GM19463 (cell line): ENCODE data around the gene THTPA.
"Not testable (repeated sequence)": the region's sequence is repeated elsewhere in the genome, so short reads cannot be mapped to it uniquely, and the experiment has no call there.

Experiments
- ATAC-seq: cut with Tn5 transposase; IDR thresholded peaks from one replicate; pipeline ENCODE4 v1.9.1; 2021; ENCODE audit warnings: mild to moderate bottlenecking, moderate library complexity; ENCODE audit not compliant: unreplicated experiment

THTPA gene

DNA sequence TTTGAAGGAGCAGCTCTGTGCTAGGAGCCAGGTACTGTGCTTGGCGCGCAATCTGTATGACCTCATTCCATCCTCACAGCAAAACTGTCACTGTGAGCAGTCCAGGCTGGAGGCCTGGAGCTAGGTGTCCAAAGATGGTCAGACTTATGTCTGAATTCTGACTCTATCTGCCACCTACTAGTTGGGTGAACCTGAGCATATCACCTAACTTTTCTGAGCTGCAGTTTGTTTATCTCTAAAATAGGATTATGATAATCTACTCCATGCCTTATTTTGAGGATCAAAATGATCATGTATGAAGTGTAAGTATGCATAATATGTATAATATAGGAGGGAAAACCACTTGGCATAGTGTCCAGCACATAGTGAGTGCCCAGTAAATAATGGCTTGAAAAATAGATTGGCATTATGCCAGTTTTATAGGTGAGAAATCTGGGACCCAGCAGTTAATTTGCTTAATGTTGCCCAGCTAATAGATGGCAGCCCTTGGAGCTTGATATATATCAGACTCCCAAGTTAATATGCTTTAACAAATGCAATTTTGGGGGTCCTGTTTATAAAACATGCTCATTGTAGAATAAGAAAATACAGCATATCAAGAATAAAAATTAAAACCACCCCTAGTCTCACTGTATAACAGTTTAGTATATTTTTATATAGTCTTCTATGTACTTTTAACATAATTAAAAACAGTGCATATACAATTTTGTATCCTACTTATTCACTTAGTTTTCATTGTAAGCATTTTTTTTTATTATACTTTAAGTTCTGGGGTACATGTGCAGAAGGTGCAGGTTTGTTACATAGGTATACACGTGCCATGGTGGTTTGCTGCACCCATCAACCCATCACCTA lies 27.1 kb downstream of the THTPA start:
- no peak for ATAC-seq

GRCh38 chr14:23583761-23584526 lies 27.9 kb downstream of the THTPA start:
- not testable (repeated sequence) for ATAC-seq

DNA sequence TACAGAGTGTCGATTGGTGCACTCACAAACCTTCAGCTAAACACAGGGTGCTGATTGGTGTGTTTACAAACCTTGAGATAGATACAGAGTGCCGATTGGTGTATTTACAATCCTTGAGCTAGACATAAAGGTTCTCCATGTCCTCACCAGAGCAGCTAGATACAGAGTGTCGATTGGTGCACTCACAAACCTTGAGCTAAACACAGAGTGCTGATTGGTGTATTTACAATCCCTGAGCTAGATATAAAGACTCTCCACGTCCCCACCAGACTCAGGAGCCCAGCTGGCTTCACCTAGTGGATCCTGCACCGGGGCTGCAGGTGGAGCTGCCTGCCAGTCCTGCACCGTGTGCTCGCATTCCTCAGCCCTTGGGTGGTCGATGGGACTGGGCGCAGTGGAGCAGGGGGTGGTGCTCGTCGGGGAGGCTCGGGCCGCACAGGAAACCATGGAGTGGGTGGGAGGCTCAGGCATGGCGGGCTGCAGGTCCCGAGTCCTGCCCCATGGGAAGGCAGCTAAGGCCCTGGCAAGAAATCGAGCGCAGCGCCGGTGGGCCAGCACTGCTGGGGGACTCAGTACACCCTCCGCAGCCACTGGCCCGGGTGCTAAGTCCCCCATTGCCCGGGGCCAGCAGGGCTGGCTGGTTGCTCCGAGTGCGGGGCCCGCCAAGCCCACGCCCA lies 28.6 kb downstream of the THTPA start:
- ATAC-seq = not testable (repeated sequence)

- ATAC-seq = peak; percentile 97
Measured at GRCh38 chr14:23588884-23589598, 33.0 kb downstream of the THTPA start.

DNA sequence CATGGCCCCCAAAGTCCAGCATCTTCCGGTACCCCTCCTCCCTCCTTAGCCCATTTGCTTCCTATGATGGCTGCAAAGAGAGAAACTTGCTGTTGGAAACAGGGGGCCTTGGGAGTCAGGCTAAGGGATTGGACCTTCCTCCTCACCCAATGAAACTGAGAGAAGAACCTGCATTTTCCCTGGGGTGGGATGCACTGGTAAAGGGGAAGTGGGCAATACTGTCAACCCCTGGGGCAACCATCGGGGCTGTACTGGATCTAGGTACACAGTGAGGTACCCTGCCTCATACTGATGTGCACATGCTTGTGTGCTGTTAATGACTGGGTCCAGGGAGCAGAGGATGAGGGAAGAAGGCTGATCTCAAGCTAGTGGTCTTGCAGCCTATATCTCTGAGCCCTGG lies 33.5 kb downstream of the THTPA start:
- no peak for ATAC-seq

DNA sequence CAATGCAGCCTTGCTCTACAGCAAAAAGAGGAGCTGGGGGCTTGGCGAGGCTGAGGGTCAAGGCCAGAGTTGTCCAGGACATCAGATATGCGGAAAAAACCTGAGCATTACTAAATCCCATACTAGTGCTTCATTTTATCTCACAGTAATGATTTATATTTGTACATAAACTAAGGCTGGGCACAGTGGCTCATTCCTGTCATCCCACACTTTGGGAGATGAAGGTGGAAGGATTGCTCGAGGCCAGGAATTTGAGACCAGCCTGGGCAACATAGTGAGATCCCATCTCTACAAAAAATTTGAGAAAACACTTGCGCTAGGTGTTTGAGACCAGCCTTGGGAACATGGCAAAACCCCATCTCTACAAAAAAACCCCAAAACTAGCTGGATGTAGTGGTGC lies 34.1 kb downstream of the THTPA start:
- ATAC-seq = no peak

DNA sequence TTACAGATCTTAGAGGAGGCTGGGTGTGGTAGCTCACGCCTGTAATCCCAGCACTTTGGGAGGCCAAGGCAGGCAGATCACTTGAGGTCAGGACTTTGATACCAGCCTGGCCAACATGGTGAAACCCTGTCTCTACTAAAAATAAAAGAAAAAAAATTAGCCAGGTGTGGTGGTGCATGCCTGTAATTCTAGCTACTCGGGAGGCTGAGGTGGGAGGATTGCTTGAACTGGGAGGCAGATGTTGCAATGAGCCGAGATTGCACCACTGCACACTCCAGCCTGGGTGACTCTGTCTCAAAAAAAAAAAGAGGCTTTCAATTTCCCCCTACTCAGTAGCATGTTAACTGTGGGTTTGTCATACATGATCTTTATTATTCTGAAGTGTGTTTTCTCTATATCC lies 38.1 kb downstream of the THTPA start:
- ATAC-seq = not testable (repeated sequence)

DNA sequence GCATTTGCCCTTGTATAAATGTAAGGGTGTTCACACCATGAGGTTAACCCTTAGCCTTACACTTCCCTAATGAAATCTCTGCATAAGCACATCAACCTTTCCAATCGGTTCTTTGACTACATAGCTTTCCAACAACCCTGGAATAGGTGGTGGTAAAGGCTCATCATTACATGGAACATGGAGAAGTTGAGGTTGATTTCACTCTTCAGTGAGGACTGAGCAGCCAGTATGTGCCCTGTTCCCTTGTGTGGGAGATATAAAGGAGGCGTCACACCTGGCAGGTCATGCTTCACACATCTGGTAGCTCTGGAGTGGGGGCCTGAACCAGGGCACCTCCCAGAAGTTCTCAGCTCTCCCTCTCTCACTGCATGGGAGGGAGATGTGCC lies 44.2 kb downstream of the THTPA start:
- no peak for ATAC-seq

- ATAC-seq = no peak
Measured at GRCh38 chr14:23600806-23601205, 44.7 kb downstream of the THTPA start.

DNA sequence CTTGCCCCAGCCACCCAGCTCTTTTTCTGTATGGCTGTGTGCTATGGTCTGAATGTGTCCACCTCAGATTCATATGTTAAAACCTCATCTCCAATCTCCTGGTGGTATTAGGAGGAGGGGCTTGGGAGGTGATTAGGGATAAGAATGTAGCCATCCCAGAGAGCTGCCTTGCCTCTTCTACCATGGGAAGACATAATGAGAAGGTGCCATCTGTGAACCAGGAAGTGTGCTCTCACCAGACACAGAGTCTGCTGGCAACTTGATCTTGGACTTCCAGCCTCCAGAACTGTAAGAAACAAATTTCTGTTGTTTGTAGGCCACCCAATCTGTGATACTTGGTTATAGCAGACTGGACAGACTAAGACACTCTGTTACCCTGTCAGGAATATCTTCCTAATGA lies 45.4 kb downstream of the THTPA start:
- no peak for ATAC-seq

DNA sequence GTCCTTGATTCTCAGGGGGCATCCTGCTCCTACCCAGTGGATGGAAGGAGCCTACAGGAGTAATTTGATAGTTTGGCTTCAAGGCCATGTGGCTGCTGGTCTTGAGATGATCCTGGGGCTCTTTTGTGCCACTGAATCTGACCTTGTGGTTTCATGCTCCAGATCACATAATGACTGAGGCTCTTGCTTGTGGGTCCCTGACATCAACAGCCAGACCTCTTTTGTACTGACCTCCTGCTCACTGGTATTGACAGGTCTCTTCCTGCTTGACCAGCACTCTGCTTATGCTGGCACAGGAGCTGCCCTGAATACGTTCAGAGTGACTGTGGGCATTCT lies 45.7 kb downstream of the THTPA start:
- ATAC-seq = peak; percentile 35

GRCh38 chr14:23602181-23603095 lies 46.4 kb downstream of the THTPA start:
- ATAC-seq = no peak

DNA sequence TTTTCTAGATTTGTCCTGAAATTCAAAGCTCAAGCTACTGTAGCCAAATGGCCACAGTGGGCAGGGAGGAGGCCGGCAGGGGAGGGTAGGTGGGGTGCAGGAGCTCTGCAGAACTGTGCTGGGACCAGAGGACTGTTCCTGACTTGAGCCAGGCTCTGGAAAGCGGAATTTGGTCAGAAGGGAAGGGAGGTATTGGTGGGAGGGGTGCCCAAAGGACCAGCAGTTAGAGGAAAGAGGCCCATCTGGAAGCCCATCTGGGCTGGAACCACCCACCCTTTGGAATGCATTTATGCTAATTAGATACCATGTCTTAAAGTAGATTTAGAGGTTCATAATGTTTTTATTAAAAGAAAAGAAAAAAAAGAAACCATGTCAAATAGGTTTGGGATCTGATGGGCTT lies 47.0 kb downstream of the THTPA start:
- ATAC-seq = no peak

GRCh38 chr14:23604148-23604547 lies 48.1 kb downstream of the THTPA start:
- no peak for ATAC-seq

- no peak for ATAC-seq
Measured at GRCh38 chr14:23604675-23605170, 48.7 kb downstream of the THTPA start.

- ATAC-seq = peak; percentile 84
Measured at GRCh38 chr14:23605931-23606585, 50.0 kb downstream of the THTPA start.

GRCh38 chr14:23608454-23608853 lies 52.4 kb downstream of the THTPA start:
- ATAC-seq = no peak

DNA sequence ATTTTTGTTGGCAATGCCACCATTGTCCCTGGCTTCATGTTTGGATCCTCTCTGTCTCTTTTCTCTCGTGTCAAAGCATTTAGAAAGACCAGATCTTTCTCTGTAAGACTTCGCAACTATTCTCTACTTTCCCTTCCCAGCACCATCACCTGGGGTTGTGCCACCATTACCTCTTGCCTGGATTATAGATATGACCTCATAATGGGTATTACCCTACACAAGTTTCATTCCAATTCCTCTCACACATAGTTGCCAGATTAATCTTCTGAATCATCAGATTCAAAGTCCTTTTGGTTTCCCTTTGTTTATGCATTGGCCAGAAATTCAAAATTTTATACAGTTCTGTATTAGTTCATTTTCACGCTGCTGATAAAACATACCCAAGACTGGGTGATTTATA lies 52.9 kb downstream of the THTPA start:
- ATAC-seq = no peak

GRCh38 chr14:23609411-23610089 lies 53.5 kb downstream of the THTPA start:
- not testable (repeated sequence) for ATAC-seq
